Measurements from ENCODE around the gene SMO.

Gene SMO

GRCh38 chr7:129240119-129240820 lies 51.8 kb downstream of the SMO start:
- no peak overlapping the region for H3K4me3 ChIP-seq (IDR thresholded peaks at IDR 0.05; ENCODE audit: insufficient read depth, low read depth, low read length)
- H3K4me2 ChIP-seq = no peak overlapping the region; the same call in 1 of the 2 replicates
- peak overlapping the region; percentile 23; the same call in 1 of the 2 replicates for H3K27ac ChIP-seq
- no peaks in the 10 kb centered on the region for H3K27me3 ChIP-seq (ENCODE audit: insufficient read depth, low read depth)
- peaks cover 60% of the 10 kb centered on the region for H3K79me2 ChIP-seq (ENCODE audit: insufficient read depth, low read depth)
- H4K20me1 ChIP-seq (ENCODE audit: insufficient read depth) = no peaks in the 10 kb centered on the region
- H2AFZ ChIP-seq (ENCODE audit: low read depth) = no peak overlapping the region
- no peaks in the 10 kb centered on the region for H3K36me3 ChIP-seq (ENCODE audit: insufficient read depth)
- no peak overlapping the region for H3K9ac ChIP-seq
- no peak for TF ChIP-seq CTCF (conservative IDR thresholded peaks at IDR 0.05; ENCODE audit: low read depth, low read length)
- H3K4me1 ChIP-seq (ENCODE audit: low read depth, poor library complexity, severe bottlenecking) = peaks cover 62% of the 10 kb centered on the region

GRCh38 chr7:129244220-129244619 lies 55.8 kb downstream of the SMO start:
- H3K36me3 ChIP-seq (ENCODE audit: insufficient read depth) = no peaks in the 10 kb centered on the region
- H3K4me2 ChIP-seq = no peak overlapping the region
- H3K79me2 ChIP-seq (ENCODE audit: insufficient read depth, low read depth) = peaks cover 62% of the 10 kb centered on the region; the same call in 1 of the 2 replicates
- H3K4me3 ChIP-seq (IDR thresholded peaks at IDR 0.05; ENCODE audit: insufficient read depth, low read depth, low read length) = no peak overlapping the region
- H3K9ac ChIP-seq = no peak overlapping the region
- H2AFZ ChIP-seq (ENCODE audit: low read depth) = no peak overlapping the region
- TF ChIP-seq CTCF (conservative IDR thresholded peaks at IDR 0.05; ENCODE audit: low read depth, low read length) = no peak
- no peaks in the 10 kb centered on the region for H3K27me3 ChIP-seq (ENCODE audit: insufficient read depth, low read depth)
- no peak overlapping the region for H3K27ac ChIP-seq
- H4K20me1 ChIP-seq (ENCODE audit: insufficient read depth) = no peaks in the 10 kb centered on the region
- H3K4me1 ChIP-seq (ENCODE audit: low read depth, poor library complexity, severe bottlenecking) = peaks cover 32% of the 10 kb centered on the region

- no peak for TF ChIP-seq CTCF (conservative IDR thresholded peaks at IDR 0.05; ENCODE audit: low read depth, low read length)
- H2AFZ ChIP-seq (ENCODE audit: low read depth) = no peak overlapping the region
- H3K27ac ChIP-seq = no peak overlapping the region
- H3K4me3 ChIP-seq (IDR thresholded peaks at IDR 0.05; ENCODE audit: insufficient read depth, low read depth, low read length) = no peak overlapping the region
- H3K9ac ChIP-seq = no peak overlapping the region
- no peak overlapping the region for H3K4me2 ChIP-seq
- H4K20me1 ChIP-seq (ENCODE audit: insufficient read depth) = 0 out of 2 replicates have a peak, but pooled peaks cover 3% of the 10 kb centered on the region
- peaks cover 19% of the 10 kb centered on the region for H3K4me1 ChIP-seq (ENCODE audit: low read depth, poor library complexity, severe bottlenecking)
- peaks cover 60% of the 10 kb centered on the region; the same call in 1 of the 2 replicates for H3K79me2 ChIP-seq (ENCODE audit: insufficient read depth, low read depth)
- no peaks in the 10 kb centered on the region for H3K36me3 ChIP-seq (ENCODE audit: insufficient read depth)
- no peaks in the 10 kb centered on the region for H3K27me3 ChIP-seq (ENCODE audit: insufficient read depth, low read depth)
Observed at GRCh38 chr7:129245533-129245932, 57.1 kb downstream of the SMO start.

GRCh38 chr7:129247087-129247486 lies 58.7 kb downstream of the SMO start:
- H2AFZ ChIP-seq (ENCODE audit: low read depth) = no peak overlapping the region
- H3K4me1 ChIP-seq (ENCODE audit: low read depth, poor library complexity, severe bottlenecking) = peaks cover 4% of the 10 kb centered on the region
- H3K36me3 ChIP-seq (ENCODE audit: insufficient read depth) = no peaks in the 10 kb centered on the region
- H3K4me3 ChIP-seq (IDR thresholded peaks at IDR 0.05; ENCODE audit: insufficient read depth, low read depth, low read length) = no peak overlapping the region
- no peak overlapping the region for H3K9ac ChIP-seq
- 0 out of 2 replicates have a peak, but pooled peaks cover 6% of the 10 kb centered on the region for H4K20me1 ChIP-seq (ENCODE audit: insufficient read depth)
- H3K27me3 ChIP-seq (ENCODE audit: insufficient read depth, low read depth) = no peaks in the 10 kb centered on the region
- no peak overlapping the region for H3K4me2 ChIP-seq
- no peak for TF ChIP-seq CTCF (conservative IDR thresholded peaks at IDR 0.05; ENCODE audit: low read depth, low read length)
- peaks cover 57% of the 10 kb centered on the region; the same call in 1 of the 2 replicates for H3K79me2 ChIP-seq (ENCODE audit: insufficient read depth, low read depth)
- H3K27ac ChIP-seq = no peak overlapping the region

Data from KMS-11 (cell line).